ENCODE results near the gene HECTD4.
"Not testable (repeated sequence)": the region's sequence is repeated elsewhere in the genome, so short reads cannot be mapped to it uniquely, and the experiment has no call there.

HECTD4 gene

GRCh38 chr12:112353393-112353792 is 28.8 kb downstream of the HECTD4 start:
- H3K27ac ChIP-seq (ENCODE audit: low read length): no peak overlapping the region
- H3K9me3 ChIP-seq (ENCODE audit: control insufficient read depth in 2 of 2, low read length in 2 of 2): no peaks in the 10 kb centered on the region
- H3K36me3 ChIP-seq (ENCODE audit: control insufficient read depth in 2 of 2, insufficient read depth in 2 of 2, low read length in 2 of 2): no peaks in the 10 kb centered on the region
- no peak overlapping the region for H3K4me3 ChIP-seq (ENCODE audit: low read length in 2 of 2)
- H3K27me3 ChIP-seq (ENCODE audit: control insufficient read depth in 1 of 2, insufficient read depth in 2 of 2, low read length in 2 of 2): no peaks in the 10 kb centered on the region
- no peaks in the 10 kb centered on the region for H3K4me1 ChIP-seq (ENCODE audit: control insufficient read depth, insufficient read depth, low read length)
- no peak overlapping the region for H3K9ac ChIP-seq (ENCODE audit: low read length in 2 of 2)

- Histone ChIP-seq H3K27ac (ENCODE audit: low read length) (no peak overlapping the region), H3K9ac (ENCODE audit: low read length in 2 of 2) (no peak overlapping the region), H3K9me3 (ENCODE audit: control insufficient read depth in 2 of 2, low read length in 2 of 2) (no peaks in the 10 kb centered on the region), H3K36me3 (ENCODE audit: control insufficient read depth in 2 of 2, insufficient read depth in 2 of 2, low read length in 2 of 2) (no peaks in the 10 kb centered on the region), H3K27me3 (ENCODE audit: control insufficient read depth in 1 of 2, insufficient read depth in 2 of 2, low read length in 2 of 2) (no peaks in the 10 kb centered on the region), H3K4me3 (ENCODE audit: low read length in 2 of 2) (no peak overlapping the region), H3K4me1 (ENCODE audit: control insufficient read depth, insufficient read depth, low read length) (no peaks in the 10 kb centered on the region)
These were observed 29.3 kb downstream of the HECTD4 start for GRCh38 chr12:112352921-112353320.

GRCh38 chr12:112350593-112351592 is 31.3 kb downstream of the HECTD4 start:
- no peaks in the 10 kb centered on the region for H3K9me3 ChIP-seq (ENCODE audit: control insufficient read depth in 2 of 2, low read length in 2 of 2)
- H3K27ac ChIP-seq (ENCODE audit: low read length): no peak overlapping the region
- H3K4me1 ChIP-seq (ENCODE audit: control insufficient read depth, insufficient read depth, low read length): no peaks in the 10 kb centered on the region
- H3K9ac ChIP-seq (ENCODE audit: low read length in 2 of 2): no peak overlapping the region
- no peaks in the 10 kb centered on the region for H3K27me3 ChIP-seq (ENCODE audit: control insufficient read depth in 1 of 2, insufficient read depth in 2 of 2, low read length in 2 of 2)
- no peak overlapping the region for H3K4me3 ChIP-seq (ENCODE audit: low read length in 2 of 2)
- no peaks in the 10 kb centered on the region for H3K36me3 ChIP-seq (ENCODE audit: control insufficient read depth in 2 of 2, insufficient read depth in 2 of 2, low read length in 2 of 2)

GRCh38 chr12:112349431-112349830 is 32.8 kb downstream of the HECTD4 start:
- Histone ChIP-seq H3K9me3 (ENCODE audit: control insufficient read depth in 2 of 2, low read length in 2 of 2) (no peaks in the 10 kb centered on the region), H3K4me1 (ENCODE audit: control insufficient read depth, insufficient read depth, low read length) (peaks cover under 1% of the 10 kb centered on the region), H3K36me3 (ENCODE audit: control insufficient read depth in 2 of 2, insufficient read depth in 2 of 2, low read length in 2 of 2) (no peaks in the 10 kb centered on the region), H3K4me3 (ENCODE audit: low read length in 2 of 2) (no peak overlapping the region), H3K9ac (ENCODE audit: low read length in 2 of 2) (no peak overlapping the region), H3K27me3 (ENCODE audit: control insufficient read depth in 1 of 2, insufficient read depth in 2 of 2, low read length in 2 of 2) (no peaks in the 10 kb centered on the region), H3K27ac (ENCODE audit: low read length) (no peak overlapping the region)

- not testable (repeated sequence) for H3K4me1 ChIP-seq (ENCODE audit: control insufficient read depth, insufficient read depth, low read length); H3K9ac ChIP-seq (ENCODE audit: low read length in 2 of 2); H3K36me3 ChIP-seq (ENCODE audit: control insufficient read depth in 2 of 2, insufficient read depth in 2 of 2, low read length in 2 of 2); H3K27ac ChIP-seq (ENCODE audit: low read length); H3K27me3 ChIP-seq (ENCODE audit: control insufficient read depth in 1 of 2, insufficient read depth in 2 of 2, low read length in 2 of 2); H3K9me3 ChIP-seq (ENCODE audit: control insufficient read depth in 2 of 2, low read length in 2 of 2); H3K4me3 ChIP-seq (ENCODE audit: low read length in 2 of 2)
These were observed 33.3 kb downstream of the HECTD4 start for GRCh38 chr12:112348926-112349325.

- Histone ChIP-seq H3K4me3 (ENCODE audit: low read length in 2 of 2) (no peak overlapping the region), H3K36me3 (ENCODE audit: control insufficient read depth in 2 of 2, insufficient read depth in 2 of 2, low read length in 2 of 2) (no peaks in the 10 kb centered on the region), H3K27ac (ENCODE audit: low read length) (no peak overlapping the region), H3K4me1 (ENCODE audit: control insufficient read depth, insufficient read depth, low read length) (peaks cover 2% of the 10 kb centered on the region), H3K9me3 (ENCODE audit: control insufficient read depth in 2 of 2, low read length in 2 of 2) (no peaks in the 10 kb centered on the region), H3K27me3 (ENCODE audit: control insufficient read depth in 1 of 2, insufficient read depth in 2 of 2, low read length in 2 of 2) (no peaks in the 10 kb centered on the region), H3K9ac (ENCODE audit: low read length in 2 of 2) (no peak overlapping the region)
These were observed 34.6 kb downstream of the HECTD4 start for GRCh38 chr12:112347581-112347982.

GRCh38 chr12:112346194-112346593 is 36.0 kb downstream of the HECTD4 start:
- peaks cover 2% of the 10 kb centered on the region for H3K4me1 ChIP-seq (ENCODE audit: control insufficient read depth, insufficient read depth, low read length)

GRCh38 chr12:112344220-112344619 is 38.0 kb downstream of the HECTD4 start:
- Histone ChIP-seq H3K4me3 (ENCODE audit: low read length in 2 of 2) (no peak overlapping the region), H3K4me1 (ENCODE audit: control insufficient read depth, insufficient read depth, low read length) (peaks cover 2% of the 10 kb centered on the region)

More at GRCh38 chr12:112346194-112346593, 36.0 kb downstream of the HECTD4 start:
- Histone ChIP-seq H3K9me3 (ENCODE audit: control insufficient read depth in 2 of 2, low read length in 2 of 2) (no peaks in the 10 kb centered on the region), H3K27me3 (ENCODE audit: control insufficient read depth in 1 of 2, insufficient read depth in 2 of 2, low read length in 2 of 2) (no peaks in the 10 kb centered on the region), H3K4me3 (ENCODE audit: low read length in 2 of 2) (no peak overlapping the region), H3K36me3 (ENCODE audit: control insufficient read depth in 2 of 2, insufficient read depth in 2 of 2, low read length in 2 of 2) (no peaks in the 10 kb centered on the region), H3K9ac (ENCODE audit: low read length in 2 of 2) (no peak overlapping the region), H3K27ac (ENCODE audit: low read length) (no peak overlapping the region)

GRCh38 chr12:112342587-112342986 is 39.6 kb downstream of the HECTD4 start:
- H3K9me3 ChIP-seq (ENCODE audit: control insufficient read depth in 2 of 2, low read length in 2 of 2): peaks cover 0 to 5% of the 10 kb centered on the region in 2 donors
- no peaks in the 10 kb centered on the region for H3K27me3 ChIP-seq (ENCODE audit: control insufficient read depth in 1 of 2, insufficient read depth in 2 of 2, low read length in 2 of 2)
- no peak overlapping the region for H3K27ac ChIP-seq (ENCODE audit: low read length)
- H3K4me1 ChIP-seq (ENCODE audit: control insufficient read depth, insufficient read depth, low read length): peaks cover 2% of the 10 kb centered on the region
- H3K9ac ChIP-seq (ENCODE audit: low read length in 2 of 2): no peak overlapping the region
- H3K4me3 ChIP-seq (ENCODE audit: low read length in 2 of 2): no peak overlapping the region
- H3K36me3 ChIP-seq (ENCODE audit: control insufficient read depth in 2 of 2, insufficient read depth in 2 of 2, low read length in 2 of 2): no peaks in the 10 kb centered on the region

More at GRCh38 chr12:112344220-112344619, 38.0 kb downstream of the HECTD4 start:
- no peaks in the 10 kb centered on the region for H3K27me3 ChIP-seq (ENCODE audit: control insufficient read depth in 1 of 2, insufficient read depth in 2 of 2, low read length in 2 of 2)
- H3K27ac ChIP-seq (ENCODE audit: low read length): no peak overlapping the region
- no peak overlapping the region for H3K9ac ChIP-seq (ENCODE audit: low read length in 2 of 2)
- H3K36me3 ChIP-seq (ENCODE audit: control insufficient read depth in 2 of 2, insufficient read depth in 2 of 2, low read length in 2 of 2): no peaks in the 10 kb centered on the region
- no peaks in the 10 kb centered on the region for H3K9me3 ChIP-seq (ENCODE audit: control insufficient read depth in 2 of 2, low read length in 2 of 2)

GRCh38 chr12:112341046-112341825 is 41.0 kb downstream of the HECTD4 start:
- H3K36me3 ChIP-seq (ENCODE audit: control insufficient read depth in 2 of 2, insufficient read depth in 2 of 2, low read length in 2 of 2): no peaks in the 10 kb centered on the region
- H3K4me3 ChIP-seq (ENCODE audit: low read length in 2 of 2): no peak overlapping the region
- H3K4me1 ChIP-seq (ENCODE audit: control insufficient read depth, insufficient read depth, low read length): peaks cover 2% of the 10 kb centered on the region
- no peaks in the 10 kb centered on the region for H3K27me3 ChIP-seq (ENCODE audit: control insufficient read depth in 1 of 2, insufficient read depth in 2 of 2, low read length in 2 of 2)
- peaks cover 0 to 5% of the 10 kb centered on the region in 2 donors for H3K9me3 ChIP-seq (ENCODE audit: control insufficient read depth in 2 of 2, low read length in 2 of 2)
- H3K9ac ChIP-seq (ENCODE audit: low read length in 2 of 2): no peak overlapping the region
- no peak overlapping the region for H3K27ac ChIP-seq (ENCODE audit: low read length)
